ENCODE data around the gene KRTAP10-2. TPM values are rescaled to one million over a fixed set of nuclear protein-coding genes. Genes with fewer than 3 reads are reported as not detected.

KRTAP10-2 gene
- total RNA-seq, 4 donors from 2014 or later: not detected

GRCh38 chr21:44539046-44539445 is 12.3 kb downstream of the KRTAP10-2 start:
- peak in 1 of 3 donors; percentile 6 for DNase-seq
- H3K4me1 ChIP-seq: no peaks in the 10 kb centered on the region
- H3K27ac ChIP-seq: no peak overlapping the region
- no peak overlapping the region for H3K4me3 ChIP-seq
- TF ChIP-seq CTCF (IDR thresholded peaks at IDR 0.05) (no peak), POLR2A (IDR thresholded peaks at IDR 0.05) (no peak)
- peaks cover 0 to 9% (median 2%) of the 10 kb centered on the region in 4 donors for H3K9me3 ChIP-seq
- H3K27me3 ChIP-seq: no peaks in the 10 kb centered on the region
- no peaks in the 10 kb centered on the region for H3K36me3 ChIP-seq

GRCh38 chr21:44537930-44538911 is 13.1 kb downstream of the KRTAP10-2 start:
- TF ChIP-seq CTCF (IDR thresholded peaks at IDR 0.05) (no peak), POLR2A (IDR thresholded peaks at IDR 0.05) (no peak)
- no peak overlapping the region for H3K4me3 ChIP-seq
- H3K36me3 ChIP-seq: no peaks in the 10 kb centered on the region
- H3K4me1 ChIP-seq: no peaks in the 10 kb centered on the region
- peaks cover 0 to 6% (median 2%) of the 10 kb centered on the region in 4 donors for H3K9me3 ChIP-seq
- DNase-seq: peak in 1 of 3 donors; percentile 11
- no peaks in the 10 kb centered on the region for H3K27me3 ChIP-seq
- no peak overlapping the region for H3K27ac ChIP-seq

- Histone ChIP-seq H3K4me1 (no peaks in the 10 kb centered on the region), H3K4me3 (no peak overlapping the region), H3K27ac (no peak overlapping the region), H3K36me3 (no peaks in the 10 kb centered on the region), H3K9me3 (no peaks in the 10 kb centered on the region), H3K27me3 (no peaks in the 10 kb centered on the region)
- TF ChIP-seq CTCF (IDR thresholded peaks at IDR 0.05): no peak
- TF ChIP-seq POLR2A (IDR thresholded peaks at IDR 0.05): no peak
- no peak for DNase-seq
These were observed 15.3 kb downstream of the KRTAP10-2 start for GRCh38 chr21:44535963-44536362.

GRCh38 chr21:44534688-44535087 is 16.6 kb downstream of the KRTAP10-2 start:
- TF ChIP-seq CTCF (IDR thresholded peaks at IDR 0.05): no peak
- TF ChIP-seq POLR2A (IDR thresholded peaks at IDR 0.05): no peak
- no peaks in the 10 kb centered on the region for H3K4me1 ChIP-seq
- no peaks in the 10 kb centered on the region for H3K27me3 ChIP-seq
- no peaks in the 10 kb centered on the region for H3K9me3 ChIP-seq
- H3K36me3 ChIP-seq: no peaks in the 10 kb centered on the region
- no peak overlapping the region for H3K27ac ChIP-seq
- H3K4me3 ChIP-seq: no peak overlapping the region
- DNase-seq: no peak

- Histone ChIP-seq H3K4me3 (no peak overlapping the region), H3K4me1 (no peaks in the 10 kb centered on the region), H3K27me3 (no peaks in the 10 kb centered on the region), H3K36me3 (no peaks in the 10 kb centered on the region), H3K27ac (no peak overlapping the region), H3K9me3 (no peaks in the 10 kb centered on the region)
- TF ChIP-seq POLR2A (IDR thresholded peaks at IDR 0.05) (no peak), CTCF (IDR thresholded peaks at IDR 0.05) (no peak)
- DNase-seq: no peak
These were observed 17.2 kb downstream of the KRTAP10-2 start for GRCh38 chr21:44533891-44534627.

All from Peyer's patch (tissue), 4 donors.